IMR-90 (cell line): ENCODE data around the gene LRFN4. TPM values are rescaled to one million over a fixed set of nuclear protein-coding genes. Genes with fewer than 3 reads are reported as not detected.

Source experiments
- ATAC-seq: fragments of 200-7000 bp; cut with Tn5 transposase; 2 replicates; pipeline ENCODE4 v1.9.1; 2020; ENCODE audit warnings: low read depth, mild to moderate bottlenecking, moderate library complexity
- BruUV-seq: library from RNA; stranded (reverse); fragments of 400-500 nt; replicated peaks from 2 replicates; lab custom pipeline; 2021; lab: Mats Ljungman, UMichigan
- CTCF ChIA-PET: fragments of 300-600 bp; formaldehyde crosslinking; extraction: SDS; loops from one replicate; lab custom pipeline; 2021; ENCODE audit warnings: antibody characterized with exemption; lab: Yijun Ruan, JAX
- POLR2A ChIA-PET: fragments of 300-600 bp; sonication (Branson Sonifier 250); formaldehyde crosslinking; loops from one replicate; lab custom pipeline; 2022; ENCODE audit warnings: antibody characterized with exemption; ENCODE audit not compliant: unreplicated experiment; lab: Charles Lee
- DNase-seq: peaks from one replicate; pipeline ENCODE4 v3.0.0; 2013
- H2AFZ ChIP-seq: replicated peaks from 2 replicates; pipeline ENCODE3; 2013; ENCODE audit warnings: low read length, mild to moderate bottlenecking; ENCODE audit not compliant: poor library complexity
- H2AK5ac ChIP-seq: 2 replicates; pipeline ENCODE4 v1.6.1; 2013; ENCODE audit warnings: low read depth, low read length, inconsistent platforms
- H2AK9ac ChIP-seq: replicated peaks from 2 replicates; pipeline ENCODE3; 2013; ENCODE audit warnings: mild to moderate bottlenecking, low read depth, low read length, moderate library complexity; ENCODE audit not compliant: poor library complexity
- H2BK120ac ChIP-seq: 2 replicates; pipeline ENCODE4 v1.6.1; 2013; ENCODE audit warnings: low read depth, low read length, inconsistent platforms
- H2BK15ac ChIP-seq: 3 replicates; pipeline ENCODE4 v1.6.1; 2013; ENCODE audit warnings: low read depth, low read length, inconsistent platforms
- H2BK20ac ChIP-seq: 2 replicates; pipeline ENCODE4 v1.6.1; 2013; ENCODE audit warnings: low read depth, mild to moderate bottlenecking, inconsistent platforms, low read length, moderate library complexity
- H2BK5ac ChIP-seq: 2 replicates; pipeline ENCODE4 v1.6.1; 2013; ENCODE audit warnings: mild to moderate bottlenecking, low read depth, low read length, inconsistent platforms; ENCODE audit not compliant: poor library complexity, severe bottlenecking
- H3K14ac ChIP-seq: replicated peaks from 2 replicates; pipeline ENCODE4 v1.6.1; 2013; ENCODE audit warnings: low read depth, low read length, inconsistent platforms
- H3K18ac ChIP-seq: 2 replicates; pipeline ENCODE4 v1.6.1; 2013; ENCODE audit warnings: low read depth, low read length, control low read depth
- H3K23ac ChIP-seq: 2 replicates; pipeline ENCODE4 v1.6.1; 2013; ENCODE audit warnings: low read depth, low read length, inconsistent platforms
- H3K27ac ChIP-seq: 2 replicates; pipeline ENCODE4 v1.5.1; 2013; ENCODE audit warnings: mild to moderate bottlenecking, control low read depth, low read length; ENCODE audit not compliant: insufficient read depth
- H3K27me3 ChIP-seq: 2 replicates; pipeline ENCODE4 v1.6.1; 2013; ENCODE audit warnings: low read length; ENCODE audit not compliant: control insufficient read depth, insufficient read depth
- H3K36me3 ChIP-seq: 2 replicates; pipeline ENCODE4 v1.6.1; 2013; ENCODE audit warnings: low read length, mixed read lengths; ENCODE audit not compliant: control insufficient read depth, insufficient read depth
- H3K4ac ChIP-seq: 2 replicates; pipeline ENCODE4 v1.6.1; 2013; ENCODE audit warnings: low read depth, low read length, inconsistent platforms
- H3K4me1 ChIP-seq: 2 replicates; pipeline ENCODE4 v1.6.1; 2013; ENCODE audit warnings: low read length, mixed read lengths; ENCODE audit not compliant: control insufficient read depth, insufficient read depth
- H3K4me2 ChIP-seq: 2 replicates; pipeline ENCODE4 v1.6.1; 2013; ENCODE audit warnings: low read depth, mild to moderate bottlenecking, control low read depth, low read length, moderate library complexity
- H3K4me3 ChIP-seq: 2 replicates; pipeline ENCODE4 v1.5.1; 2013; ENCODE audit warnings: low read depth, mild to moderate bottlenecking, control low read depth, low read length, moderate library complexity; ENCODE audit not compliant: insufficient read depth
- H3K56ac ChIP-seq: 2 replicates; pipeline ENCODE4 v1.6.1; 2013; ENCODE audit warnings: low read length, inconsistent platforms; ENCODE audit not compliant: insufficient read depth; ENCODE audit errors: extremely low read depth
- H3K79me1 ChIP-seq, 2 experiments: 2 replicates each; pipeline ENCODE4 v1.6.1; 2013; ENCODE audit warnings: low read length in 2 of 2, inconsistent platforms in 1 of 2, low read depth in 1 of 2
- H3K9ac ChIP-seq: 2 replicates; pipeline ENCODE4 v1.6.1; 2013; ENCODE audit warnings: low read depth, low read length, control low read depth
- H3K9me1 ChIP-seq: 2 replicates; pipeline ENCODE4 v1.6.1; 2013; ENCODE audit warnings: low read length, inconsistent platforms; ENCODE audit not compliant: insufficient read depth
- H3K9me3 ChIP-seq: 2 replicates; pipeline ENCODE4 v1.6.1; 2013; ENCODE audit warnings: low read length; ENCODE audit not compliant: control insufficient read depth, insufficient read depth
- H4K20me1 ChIP-seq: 2 replicates; pipeline ENCODE4 v1.6.1; 2013; ENCODE audit warnings: low read length, inconsistent platforms; ENCODE audit not compliant: insufficient read depth
- H4K5ac ChIP-seq: 2 replicates; pipeline ENCODE4 v1.6.1; 2013; ENCODE audit warnings: mild to moderate bottlenecking, low read depth, low read length, control low read depth
- H4K8ac ChIP-seq, 2 experiments: 2 replicates each; pipeline ENCODE4 v1.6.1; 2013; ENCODE audit warnings: low read depth in 2 of 2, low read length in 2 of 2, control low read depth in 1 of 2, inconsistent platforms in 1 of 2
- H4K91ac ChIP-seq: 2 replicates; pipeline ENCODE4 v1.6.1; 2013; ENCODE audit warnings: low read depth, low read length, inconsistent platforms; ENCODE audit not compliant: insufficient read depth
- CEBPB ChIP-seq: IDR thresholded peaks from 2 replicates; pipeline ENCODE4 v1.6.1; 2012; ENCODE audit warnings: low read depth, low read length, improper control_type of control experiment
- FOS ChIP-seq: fragments of 150-350 bp; IDR thresholded peaks from 2 replicates; pipeline ENCODE4 v1.6.1; 2016; ENCODE audit warnings: low read depth, low read length
- MAFK ChIP-seq: IDR thresholded peaks from 2 replicates; pipeline ENCODE4 v1.6.1; 2012; ENCODE audit warnings: low read depth, low read length, improper control_type of control experiment
- NFE2L2 ChIP-seq: fragments of 150-350 bp; IDR thresholded peaks from 2 replicates; pipeline ENCODE4 v1.6.1; 2016; ENCODE audit warnings: low read depth, mild to moderate bottlenecking, low read length
- POLR2A ChIP-seq: IDR thresholded peaks from 2 replicates; pipeline ENCODE4 v1.6.1; 2012; ENCODE audit warnings: mild to moderate bottlenecking, low read depth, low read length
- RAD21 ChIP-seq: IDR thresholded peaks from 2 replicates; pipeline ENCODE4 v1.6.1; 2012; ENCODE audit warnings: low read length, improper control_type of control experiment
- RCOR1 ChIP-seq: IDR thresholded peaks from 2 replicates; pipeline ENCODE4 v1.6.1; 2012; ENCODE audit warnings: mild to moderate bottlenecking, low read length, improper control_type of control experiment; ENCODE audit not compliant: insufficient replicate concordance
- SMC3 ChIP-seq: fragments of 150-350 bp; IDR thresholded peaks from 2 replicates; pipeline ENCODE4 v1.6.1; 2016; ENCODE audit warnings: low read depth, mild to moderate bottlenecking, antibody characterized with exemption, low read length, moderate library complexity
- WGBS, 2 experiments: methylation state at CpG; one replicate each; pipeline versions ENCODE4 v1.1.5 to v1.1.7; 2013; ENCODE audit warnings: missing lambda C conversion rate in 2 of 2; ENCODE audit not compliant: insufficient read length in 1 of 2; ENCODE audit errors: extremely low coverage in 2 of 2; 5-methylcytosine and 5-hydroxymethylcytosine counted together
- dilution Hi-C: fragments of 300-500 bp; cut with HindIII; formaldehyde crosslinking; loops from one replicate; pipeline ENCODE4 v1.14.3; 2018; ENCODE audit warnings: low sequenced_read_pairs; ENCODE audit not compliant: unreplicated experiment
- in situ Hi-C: fragments of 300-500 bp; cut with MboI; formaldehyde crosslinking; loops from 3 replicates; pipeline ENCODE4 v1.14.3; 2019; ENCODE audit warnings: low sequenced_read_pairs, inconsistent platforms, mixed read lengths
- intact Hi-C: fragments of 100-400 bp; cut with micrococcal nuclease; formaldehyde crosslinking; loops from 2 replicates; pipeline ENCODE4 v1.10.0; 2022
- polyA plus RNA-seq, 3 experiments: library from polyadenylated mRNA; depleted of rRNA; stranded (reverse); fragments of >200 nt; gene quantifications; 2 replicates each; pipeline ENCODE4 v1.2.3, GENCODE V29; 2012; ENCODE audit warnings: low replicate concordance in 1 of 3
- total RNA-seq: library from RNA; depleted of rRNA; stranded (reverse); fragments of >200 nt; gene quantifications from 2 replicates; pipeline ENCODE4 v1.2.3, GENCODE V29; 2012
- TF ChIP-seq, protein P1 (sequence below): fragments of 150-350 bp; IDR thresholded peaks from 2 replicates; pipeline ENCODE4 v1.6.1; 2017; ENCODE audit warnings: mild to moderate bottlenecking, antibody characterized with exemption, low read length, low read depth
- TF ChIP-seq, protein P2 (sequence below): conservative IDR thresholded peaks from 2 replicates; pipeline ENCODE4 v1.5.1; 2012; ENCODE audit warnings: mild to moderate bottlenecking, low read depth, low read length, improper control_type of control experiment

LRFN4 gene
- total and polyA plus RNA-seq, 2 of the 4 experiments (the other 2 are of a cell fraction): 6.1 to 18.9 TPM

DNA sequence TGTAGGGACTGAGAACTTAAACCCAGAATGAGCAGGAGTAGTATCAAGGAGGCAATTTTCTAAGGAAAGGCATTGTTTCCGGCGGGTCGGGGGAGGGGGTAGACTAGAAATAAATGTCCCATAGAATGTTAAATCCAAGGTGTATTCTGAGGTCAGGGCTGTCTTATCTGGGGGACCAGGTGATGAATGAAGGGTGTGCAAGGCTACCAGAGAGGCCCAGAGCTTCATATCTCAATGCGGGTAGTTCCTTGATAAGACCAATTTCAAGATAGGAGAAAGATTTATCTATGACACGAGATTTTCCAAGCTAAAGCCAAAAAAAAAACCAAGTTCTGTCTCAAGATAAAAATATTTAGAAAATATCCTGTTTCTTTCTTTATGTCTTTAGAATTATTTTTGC, 21.9 kb upstream of the LRFN4 start:
- Histone ChIP-seq H3K9me3 (no peaks in the 10 kb centered on the region), H4K5ac (no peak overlapping the region), H3K9me1 (no peaks in the 10 kb centered on the region), H3K23ac (no peak overlapping the region), H2AK9ac (no peak overlapping the region), H3K56ac (no peak overlapping the region), H3K27ac (peak overlapping the region; percentile 40; the same call in 1 of the 2 replicates), H2BK120ac (no peak overlapping the region; the same call in 1 of the 2 replicates), H3K9ac (no peak overlapping the region), H3K4me1 (peaks cover 4% of the 10 kb centered on the region), H3K27me3 (no peaks in the 10 kb centered on the region), H3K4ac (no peak overlapping the region; the same call in 1 of the 2 replicates), H3K4me3 (no peak overlapping the region), H4K20me1 (no peaks in the 10 kb centered on the region; the same call in 1 of the 2 replicates), H3K79me1 (peaks cover 15 to 28% of the 10 kb centered on the region in 2 experiments; a peak in 3 of 4 replicates), H3K36me3 (peaks cover 7% of the 10 kb centered on the region; the same call in 1 of the 2 replicates), H2BK15ac (no peak overlapping the region), H2BK20ac (no peak overlapping the region), H3K18ac (no peak overlapping the region), H4K8ac (peak overlapping the region in 1 of 2 experiments; percentile 56; a peak in 1 of 4 replicates), H4K91ac (no peak overlapping the region), H2AFZ (no peak overlapping the region), H2AK5ac (no peak overlapping the region), H3K4me2 (no peak overlapping the region), H2BK5ac (peak overlapping the region; percentile 17), H3K14ac (no peak overlapping the region)
- DNase-seq: no peak
- dilution Hi-C loops (no loop called here), in situ Hi-C loops (loop anchor here (5.0 to 10.0 kb wide), 2 partner anchors 143 to 260 kb away; no protein-coding TSS in a partner anchor), intact Hi-C loops (loop anchor here (1.0 to 2.0 kb wide), 4 partner anchors 141 to 427 kb away; no protein-coding TSS in a partner anchor)
- TF ChIP-seq SMC3: no peak
- TF ChIP-seq, protein P1, sequence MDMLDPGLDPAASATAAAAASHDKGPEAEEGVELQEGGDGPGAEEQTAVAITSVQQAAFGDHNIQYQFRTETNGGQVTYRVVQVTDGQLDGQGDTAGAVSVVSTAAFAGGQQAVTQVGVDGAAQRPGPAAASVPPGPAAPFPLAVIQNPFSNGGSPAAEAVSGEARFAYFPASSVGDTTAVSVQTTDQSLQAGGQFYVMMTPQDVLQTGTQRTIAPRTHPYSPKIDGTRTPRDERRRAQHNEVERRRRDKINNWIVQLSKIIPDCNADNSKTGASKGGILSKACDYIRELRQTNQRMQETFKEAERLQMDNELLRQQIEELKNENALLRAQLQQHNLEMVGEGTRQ: no peak
- no peak for TF ChIP-seq MAFK
- no peak for TF ChIP-seq POLR2A
- no peak for TF ChIP-seq RAD21
- no peak for TF ChIP-seq FOS
- TF ChIP-seq, protein P2, sequence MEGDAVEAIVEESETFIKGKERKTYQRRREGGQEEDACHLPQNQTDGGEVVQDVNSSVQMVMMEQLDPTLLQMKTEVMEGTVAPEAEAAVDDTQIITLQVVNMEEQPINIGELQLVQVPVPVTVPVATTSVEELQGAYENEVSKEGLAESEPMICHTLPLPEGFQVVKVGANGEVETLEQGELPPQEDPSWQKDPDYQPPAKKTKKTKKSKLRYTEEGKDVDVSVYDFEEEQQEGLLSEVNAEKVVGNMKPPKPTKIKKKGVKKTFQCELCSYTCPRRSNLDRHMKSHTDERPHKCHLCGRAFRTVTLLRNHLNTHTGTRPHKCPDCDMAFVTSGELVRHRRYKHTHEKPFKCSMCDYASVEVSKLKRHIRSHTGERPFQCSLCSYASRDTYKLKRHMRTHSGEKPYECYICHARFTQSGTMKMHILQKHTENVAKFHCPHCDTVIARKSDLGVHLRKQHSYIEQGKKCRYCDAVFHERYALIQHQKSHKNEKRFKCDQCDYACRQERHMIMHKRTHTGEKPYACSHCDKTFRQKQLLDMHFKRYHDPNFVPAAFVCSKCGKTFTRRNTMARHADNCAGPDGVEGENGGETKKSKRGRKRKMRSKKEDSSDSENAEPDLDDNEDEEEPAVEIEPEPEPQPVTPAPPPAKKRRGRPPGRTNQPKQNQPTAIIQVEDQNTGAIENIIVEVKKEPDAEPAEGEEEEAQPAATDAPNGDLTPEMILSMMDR: no peak
- TF ChIP-seq CEBPB: no peak
- TF ChIP-seq RCOR1: no peak
- TF ChIP-seq NFE2L2: no peak
- POLR2A ChIA-PET: interaction anchor here (0.6 kb wide), 1 partner anchor 142 kb away, joined by 3 read pairs; no protein-coding TSS in a partner anchor
- no TSS peak for BruUV-seq
- WGBS, 2 experiments: no CpG with 5 or more reads among the region's 5 CpGs
- no peak for ATAC-seq
- CTCF ChIA-PET: interaction anchor here (1.2 kb wide), 1 partner anchor 14 kb away, joined by 4 read pairs; no protein-coding TSS in a partner anchor
